Hepatocyte (in vitro differentiated cells): ENCODE data around the gene PTPRN2.

Experiments used
- CTCF ChIP-seq: fragments of 200-600 bp; sonication (generic); IDR thresholded peaks from 2 replicates; pipeline ENCODE4 v1.5.1; 2016; ENCODE audit warnings: antibody characterized with exemption, mild to moderate bottlenecking; ENCODE audit not compliant: poor library complexity
- EZH2 ChIP-seq: fragments of 200-600 bp; sonication (generic); IDR thresholded peaks from 2 replicates; pipeline ENCODE4 v1.6.1; 2016; ENCODE audit warnings: antibody characterized with exemption, mild to moderate bottlenecking, borderline replicate concordance
- EZH2phosphoT487 ChIP-seq: fragments of 200-600 bp; sonication (generic); IDR thresholded peaks from one replicate; pipeline ENCODE4 v1.6.1; 2018; ENCODE audit warnings: antibody characterized with exemption, mild to moderate bottlenecking, low read depth, moderate library complexity; ENCODE audit not compliant: unreplicated experiment, severe bottlenecking

- TF ChIP-seq CTCF, result no peak
- no peak for TF ChIP-seq EZH2phosphoT487
- no peak for TF ChIP-seq EZH2
Observed at GRCh38 chr7:157560710-157561522, 1026.7 kb downstream of the PTPRN2 start.
